Sigmoid colon (tissue), 7 donors: ENCODE measurements around the gene FLT1. TPM values are rescaled to one million over a fixed set of nuclear protein-coding genes. Genes with fewer than 3 reads are reported as not detected.

Experiments used
- DNase-seq: peaks from one replicate; pipeline ENCODE4 v3.0.0-alpha.2; 2019
- H3K27ac ChIP-seq, 4 donors: fragments of 200-600 bp; sonication (generic); one replicate each; pipeline ENCODE4 v1.5.1; 2016 to 2019; ENCODE audit warnings: mild to moderate bottlenecking in 1 of 4
- H3K27me3 ChIP-seq, 3 donors: fragments of 200-600 bp; sonication (generic); one replicate each; pipeline ENCODE4 v1.5.1; 2019; ENCODE audit warnings: mild to moderate bottlenecking in 1 of 3
- H3K36me3 ChIP-seq, 4 donors: fragments of 200-600 bp; sonication (generic); one replicate each; pipeline ENCODE4 v1.5.1; 2016 to 2019
- H3K4me1 ChIP-seq, 4 donors: fragments of 200-600 bp; sonication (generic); one replicate each; pipeline ENCODE4 v1.5.1; 2017 to 2019
- H3K4me3 ChIP-seq, 4 donors: fragments of 200-600 bp; sonication (generic); one replicate each; pipeline ENCODE4 v1.5.1; 2017 to 2019; ENCODE audit warnings: mild to moderate bottlenecking in 2 of 4, moderate library complexity in 1 of 4
- H3K9me3 ChIP-seq, 4 donors: fragments of 200-600 bp in 3 of 4; sonication (generic) in 3 of 4; one replicate each; pipeline versions ENCODE4 v1.5.1 to v1.6.1; 2013 to 2019
- EP300 ChIP-seq, 4 donors: sonication (generic); formaldehyde crosslinking; IDR thresholded peaks; one replicate each; pipeline ENCODE4 v1.6.1; 2017; ENCODE audit warnings: antibody characterized with exemption in 4 of 4
- POLR2A ChIP-seq, 2 donors: fragments of 450-650 bp; IDR thresholded peaks; one replicate each; pipeline ENCODE4 v1.6.1; 2016; ENCODE audit warnings: antibody characterized with exemption in 2 of 2, mild to moderate bottlenecking in 2 of 2, moderate library complexity in 2 of 2
- POLR2AphosphoS5 ChIP-seq, 4 donors: sonication (generic); formaldehyde crosslinking; IDR thresholded peaks; one replicate each; pipeline ENCODE4 v1.6.1; 2017; ENCODE audit warnings: antibody characterized with exemption in 4 of 4
- WGBS, 2 donors: extraction: QIAGEN DNeasy Blood & Tissue Kit; methylation state at CpG; one replicate each; pipeline ENCODE4 v1.1.7; 2013; 5-methylcytosine and 5-hydroxymethylcytosine counted together
- intact Hi-C: fragments of 100-400 bp; cut with DNase I; formaldehyde crosslinking; loops from one replicate; pipeline ENCODE4 v1.15.1; 2023
- polyA plus RNA-seq, 3 donors: library from polyadenylated mRNA; stranded (reverse); fragments of 200-250 nt; gene quantifications; one replicate each; pipeline ENCODE4 v1.2.3, GENCODE V29; 2013
- total RNA-seq, 4 donors: library from RNA; depleted of rRNA; stranded (reverse); fragments of >200 nt; gene quantifications; one replicate each; pipeline ENCODE4 v1.1.0, GENCODE V29; 2016
- TF ChIP-seq, protein P1 (sequence below), 4 experiments: fragments of 450-650 bp in 3 of 4; fragments of 200-600 bp in 1 of 4; IDR thresholded peaks; one replicate each; pipeline ENCODE4 v1.5.1; 2016 to 2019; ENCODE audit warnings: antibody characterized with exemption in 4 of 4, mild to moderate bottlenecking in 3 of 4, moderate library complexity in 2 of 4
- donor health status: healthy with polysubstance abuse.
- donor health status: Bipolar disorder and iron deficiency.
- donor health status: healthy.

The FLT1 gene
- total and polyA plus RNA-seq, 7 donors: under 0.01 to 18.3 (median 5.7) TPM

DNA sequence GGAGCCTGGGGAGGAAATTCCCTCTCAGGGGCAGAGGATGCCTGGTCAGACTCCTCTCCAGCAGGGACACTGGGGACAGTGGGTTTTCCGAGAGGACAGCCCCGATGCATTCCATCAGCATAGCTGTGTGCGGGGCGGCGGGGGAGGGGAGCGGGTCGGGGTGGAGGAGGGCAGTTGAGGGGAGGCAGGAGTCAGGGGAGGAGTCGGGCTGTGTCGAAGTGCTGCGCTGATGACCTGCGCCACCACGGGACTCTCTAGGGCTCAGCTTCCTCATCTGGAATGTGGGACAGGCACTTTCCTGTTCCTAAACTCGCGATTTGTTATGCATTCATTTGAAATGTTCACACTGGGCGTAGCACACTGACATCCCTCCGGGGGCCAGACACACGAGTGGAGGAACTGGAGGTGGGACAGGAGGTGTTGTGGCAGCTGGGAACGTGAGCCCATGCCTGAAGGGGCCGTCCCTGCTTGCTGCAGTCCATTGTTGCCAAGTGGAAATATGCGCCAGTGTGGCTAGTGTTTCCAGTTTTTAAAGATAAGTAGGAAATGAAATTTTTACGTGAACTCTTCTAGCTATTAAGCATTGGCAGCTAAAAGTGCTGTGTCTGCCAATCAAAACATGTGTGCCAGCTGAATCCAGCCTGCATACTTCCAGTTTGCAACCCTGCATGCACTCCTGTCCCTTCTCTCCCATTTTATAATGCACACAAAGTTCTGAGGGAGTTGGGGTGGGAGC lies 43.3 kb downstream of the FLT1 start:
- Histone ChIP-seq H3K4me3 (no peak overlapping the region), H3K4me1 (no peaks in the 10 kb centered on the region)

DNA sequence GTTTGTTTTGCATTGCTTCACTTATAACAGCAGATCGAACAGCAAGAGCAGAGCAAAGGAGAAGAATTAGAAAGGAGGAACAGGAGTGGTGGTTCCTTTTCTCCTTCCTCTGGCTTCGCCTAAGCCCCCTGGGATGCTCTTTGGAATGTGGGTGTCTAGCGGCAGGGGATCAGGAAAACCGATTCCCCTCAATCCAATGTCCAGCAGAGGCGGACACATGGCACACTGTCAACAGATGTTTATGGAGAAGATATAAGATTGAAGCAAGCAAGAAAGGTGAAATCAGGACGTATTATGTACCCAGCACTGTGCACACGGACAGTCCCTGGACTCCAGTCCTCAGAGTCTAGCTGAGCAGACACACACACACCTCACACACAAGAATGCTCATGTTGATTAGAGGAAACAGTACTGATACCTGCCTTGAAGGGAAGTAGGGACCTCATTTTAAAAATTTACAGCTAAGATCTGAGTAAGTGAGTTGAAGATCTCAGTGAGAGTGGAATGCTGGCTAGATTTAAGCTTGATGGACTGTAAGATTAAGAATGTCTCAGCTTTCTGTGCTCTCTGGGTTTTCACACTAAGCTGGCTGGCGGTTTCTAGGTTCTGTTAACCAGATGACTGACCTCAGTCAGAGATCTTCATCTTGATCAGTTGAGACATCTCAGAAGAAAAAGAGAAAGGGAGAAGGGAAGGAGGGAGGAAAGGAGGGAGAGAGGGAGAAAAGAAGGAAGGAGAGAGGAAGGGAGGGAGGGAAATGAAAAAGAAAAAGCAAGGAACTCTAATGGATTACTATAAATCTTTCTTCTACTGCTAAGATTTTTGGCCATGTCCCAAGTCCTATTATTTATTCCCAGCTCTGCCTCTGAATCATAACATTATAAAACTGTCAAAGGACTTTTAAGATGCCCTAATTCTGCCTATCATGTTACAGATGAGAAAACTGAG lies 44.8 kb downstream of the FLT1 start:
- 59 to 74% methylated on average over 8 of the region's 8 CpGs for WGBS, 2 donors
- H3K9me3 ChIP-seq: peaks cover 0 to 15% (median 4%) of the 10 kb centered on the region in 4 donors
- H3K36me3 ChIP-seq: no peaks in the 10 kb centered on the region
- TF ChIP-seq POLR2A (IDR thresholded peaks at IDR 0.05): no peak
- TF ChIP-seq EP300 (IDR thresholded peaks at IDR 0.05): no peak
- TF ChIP-seq, protein P1, sequence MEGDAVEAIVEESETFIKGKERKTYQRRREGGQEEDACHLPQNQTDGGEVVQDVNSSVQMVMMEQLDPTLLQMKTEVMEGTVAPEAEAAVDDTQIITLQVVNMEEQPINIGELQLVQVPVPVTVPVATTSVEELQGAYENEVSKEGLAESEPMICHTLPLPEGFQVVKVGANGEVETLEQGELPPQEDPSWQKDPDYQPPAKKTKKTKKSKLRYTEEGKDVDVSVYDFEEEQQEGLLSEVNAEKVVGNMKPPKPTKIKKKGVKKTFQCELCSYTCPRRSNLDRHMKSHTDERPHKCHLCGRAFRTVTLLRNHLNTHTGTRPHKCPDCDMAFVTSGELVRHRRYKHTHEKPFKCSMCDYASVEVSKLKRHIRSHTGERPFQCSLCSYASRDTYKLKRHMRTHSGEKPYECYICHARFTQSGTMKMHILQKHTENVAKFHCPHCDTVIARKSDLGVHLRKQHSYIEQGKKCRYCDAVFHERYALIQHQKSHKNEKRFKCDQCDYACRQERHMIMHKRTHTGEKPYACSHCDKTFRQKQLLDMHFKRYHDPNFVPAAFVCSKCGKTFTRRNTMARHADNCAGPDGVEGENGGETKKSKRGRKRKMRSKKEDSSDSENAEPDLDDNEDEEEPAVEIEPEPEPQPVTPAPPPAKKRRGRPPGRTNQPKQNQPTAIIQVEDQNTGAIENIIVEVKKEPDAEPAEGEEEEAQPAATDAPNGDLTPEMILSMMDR (IDR thresholded peaks at IDR 0.05): no peak
- no peak for TF ChIP-seq POLR2AphosphoS5 (IDR thresholded peaks at IDR 0.05)
- no peak for DNase-seq
- intact Hi-C loops: no loop called here
- H3K4me1 ChIP-seq: no peaks in the 10 kb centered on the region
- no peak overlapping the region for H3K4me3 ChIP-seq
- H3K27ac ChIP-seq: no peak overlapping the region
- H3K27me3 ChIP-seq: no peaks in the 10 kb centered on the region

More for the DNA sequence above, 43.3 kb downstream of the FLT1 start:
- intact Hi-C loops: no loop called here
- 66 to 71% methylated on average over 21 of the region's 21 CpGs for WGBS, 2 donors
- TF ChIP-seq POLR2AphosphoS5 (IDR thresholded peaks at IDR 0.05) (no peak), POLR2A (IDR thresholded peaks at IDR 0.05) (no peak), EP300 (IDR thresholded peaks at IDR 0.05) (no peak)
- TF ChIP-seq, protein P1 (IDR thresholded peaks at IDR 0.05): no peak
- Histone ChIP-seq H3K27ac (no peak overlapping the region), H3K9me3 (peaks cover 0 to 8% (median 2%) of the 10 kb centered on the region in 4 donors), H3K36me3 (no peaks in the 10 kb centered on the region), H3K27me3 (no peaks in the 10 kb centered on the region)
- DNase-seq: no peak

DNA sequence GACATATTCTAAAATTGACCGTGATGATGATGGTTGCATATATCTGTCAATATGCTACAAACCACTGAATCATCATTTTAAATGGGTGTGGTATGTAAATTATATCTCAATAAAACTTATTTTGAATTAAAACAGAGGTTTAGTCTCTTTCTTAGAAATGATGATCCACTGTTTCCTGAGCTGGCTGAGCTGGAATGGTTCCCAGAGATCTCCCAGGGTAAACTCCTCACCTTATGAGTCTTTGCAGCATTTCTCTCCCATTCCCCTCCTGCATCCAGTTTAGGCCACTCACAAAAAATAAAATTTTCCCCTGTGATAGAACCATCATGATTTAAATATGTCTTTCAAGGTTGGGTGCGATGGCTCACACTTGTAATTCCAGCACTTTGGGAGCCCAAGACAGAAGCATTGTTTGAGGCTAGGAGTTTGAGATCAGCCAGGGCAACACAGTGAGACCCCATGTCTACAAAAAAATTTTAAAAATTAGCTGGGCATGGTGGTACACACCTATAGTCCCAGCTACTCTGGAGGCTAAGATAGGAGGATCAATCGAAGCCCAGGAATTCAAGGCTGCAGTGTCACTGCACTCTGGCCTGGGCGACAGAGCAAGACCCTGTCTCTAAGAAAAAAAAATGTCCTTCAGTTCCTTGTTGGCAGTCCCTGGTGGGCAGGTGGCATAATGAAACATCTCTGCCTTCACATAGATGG lies 46.1 kb downstream of the FLT1 start:
- DNase-seq: no peak
- no peak for TF ChIP-seq EP300 (IDR thresholded peaks at IDR 0.05)
- TF ChIP-seq POLR2A (IDR thresholded peaks at IDR 0.05): no peak
- no peak for TF ChIP-seq POLR2AphosphoS5 (IDR thresholded peaks at IDR 0.05)
- TF ChIP-seq, protein P1 (IDR thresholded peaks at IDR 0.05): no peak
- Histone ChIP-seq H3K36me3 (no peaks in the 10 kb centered on the region), H3K27ac (no peak overlapping the region), H3K4me3 (no peak overlapping the region), H3K9me3 (peaks cover 0 to 17% (median 4%) of the 10 kb centered on the region in 4 donors), H3K4me1 (no peaks in the 10 kb centered on the region), H3K27me3 (no peaks in the 10 kb centered on the region)
- 91 to 96% methylated on average over 4 of the region's 4 CpGs for WGBS, 2 donors
- intact Hi-C loops: no loop called here

DNA sequence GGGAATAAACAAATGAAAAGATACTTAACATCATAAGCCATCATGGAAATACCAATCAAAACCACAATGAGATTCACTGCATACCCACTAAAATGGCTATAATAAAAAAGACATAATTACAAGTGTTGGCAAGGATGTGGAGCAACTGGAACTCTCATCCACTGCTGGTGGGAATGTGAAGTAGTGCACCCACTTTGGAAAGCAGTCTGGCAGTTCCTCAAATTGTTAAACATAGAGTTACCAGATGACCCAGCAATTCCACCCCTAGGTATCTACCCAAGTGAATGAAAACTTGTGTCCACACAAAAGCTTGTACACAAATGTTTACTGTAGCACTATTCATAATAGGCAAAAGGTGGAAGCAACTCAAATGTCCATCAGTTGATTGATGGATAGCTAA lies 46.9 kb downstream of the FLT1 start:
- Histone ChIP-seq H3K9me3 (peaks cover 0 to 21% (median 4%) of the 10 kb centered on the region in 4 donors), H3K27ac (no peak overlapping the region), H3K4me3 (no peak overlapping the region), H3K27me3 (no peaks in the 10 kb centered on the region), H3K4me1 (no peaks in the 10 kb centered on the region), H3K36me3 (no peaks in the 10 kb centered on the region)
- TF ChIP-seq POLR2AphosphoS5 (IDR thresholded peaks at IDR 0.05) (no peak), POLR2A (IDR thresholded peaks at IDR 0.05) (no peak), EP300 (IDR thresholded peaks at IDR 0.05) (no peak)
- TF ChIP-seq, protein P1 (IDR thresholded peaks at IDR 0.05): no peak
- no peak for DNase-seq
- intact Hi-C loops: no loop called here
